GM21423 (cell line): ENCODE results near the gene TEKT3.

Experiments used
- ATAC-seq: cut with Tn5 transposase; IDR thresholded peaks from one replicate; pipeline ENCODE4 v1.9.1; 2021; ENCODE audit warnings: mild to moderate bottlenecking, moderate library complexity; ENCODE audit not compliant: unreplicated experiment

TEKT3 gene

DNA sequence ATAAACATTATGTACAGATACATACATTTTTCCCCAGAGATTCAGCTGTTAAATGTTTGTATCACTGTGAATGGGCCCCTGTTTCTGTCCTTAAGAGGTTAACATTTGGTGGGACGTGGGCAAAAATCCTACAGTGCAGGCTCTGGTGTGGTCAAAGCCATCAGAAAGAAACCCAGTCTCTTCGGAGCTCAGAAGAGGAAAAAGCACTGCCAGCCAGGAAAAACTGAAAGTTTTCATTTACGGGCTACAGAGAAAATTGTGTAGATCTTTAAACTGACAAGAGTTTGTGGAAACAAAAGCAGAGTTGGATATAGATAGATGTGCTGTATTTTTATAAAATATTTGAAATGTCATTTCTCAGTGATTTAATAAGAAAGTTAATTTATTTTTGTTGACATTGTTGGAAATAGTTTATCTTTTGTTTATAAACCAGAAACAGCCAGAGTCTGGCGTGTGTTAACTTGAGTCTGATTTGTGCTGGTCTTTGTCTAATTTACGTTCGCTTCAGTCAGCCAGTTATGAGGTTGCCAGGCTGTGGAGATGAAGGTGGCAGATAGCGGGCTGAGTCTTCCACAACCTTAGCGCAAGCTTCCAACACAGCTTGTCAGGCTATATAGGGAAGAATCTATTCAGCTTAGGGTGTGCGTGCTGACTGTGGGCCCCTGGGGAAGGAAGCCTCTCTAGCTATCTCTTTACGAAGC lies 9.5 kb upstream of the TEKT3 start:
- ATAC-seq = no peak

DNA sequence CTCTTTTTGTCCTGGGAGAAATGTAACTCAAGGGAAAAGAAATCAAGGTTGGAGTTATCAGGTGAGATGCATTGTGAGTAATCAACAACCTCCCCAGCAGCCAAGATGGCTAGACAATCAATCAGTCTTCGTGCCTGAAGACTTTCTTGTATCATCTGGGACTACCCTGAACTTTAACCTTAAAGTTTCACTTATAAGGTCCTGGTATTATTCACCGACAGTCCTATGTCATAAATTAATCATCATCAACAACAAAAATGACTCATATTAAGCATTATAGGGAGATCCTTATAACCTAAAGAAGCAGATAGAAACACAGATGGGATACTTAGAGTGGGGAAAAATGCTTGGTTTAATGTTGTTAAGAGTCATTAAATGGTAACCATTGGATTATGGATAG lies 7.7 kb upstream of the TEKT3 start:
- ATAC-seq = no peak

DNA sequence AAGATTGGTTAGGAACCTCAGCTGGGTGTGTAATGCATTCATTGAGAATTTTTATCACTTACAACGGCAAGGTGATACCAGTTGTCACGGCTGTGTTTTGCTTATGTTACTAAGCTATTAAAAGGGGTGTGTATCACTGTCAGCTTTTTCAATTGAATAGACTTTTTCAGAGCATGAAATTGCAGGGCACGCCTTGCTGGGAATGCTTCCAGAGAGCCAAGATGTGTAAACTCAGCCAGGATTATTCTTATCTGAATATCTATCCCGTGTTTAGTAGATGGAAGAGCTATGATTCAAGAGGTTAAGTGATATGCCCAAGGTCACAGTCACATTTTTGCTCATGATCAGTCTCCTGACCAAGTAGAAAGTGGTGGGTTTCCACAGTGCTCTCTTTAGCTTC lies 6.6 kb upstream of the TEKT3 start:
- ATAC-seq = no peak

DNA sequence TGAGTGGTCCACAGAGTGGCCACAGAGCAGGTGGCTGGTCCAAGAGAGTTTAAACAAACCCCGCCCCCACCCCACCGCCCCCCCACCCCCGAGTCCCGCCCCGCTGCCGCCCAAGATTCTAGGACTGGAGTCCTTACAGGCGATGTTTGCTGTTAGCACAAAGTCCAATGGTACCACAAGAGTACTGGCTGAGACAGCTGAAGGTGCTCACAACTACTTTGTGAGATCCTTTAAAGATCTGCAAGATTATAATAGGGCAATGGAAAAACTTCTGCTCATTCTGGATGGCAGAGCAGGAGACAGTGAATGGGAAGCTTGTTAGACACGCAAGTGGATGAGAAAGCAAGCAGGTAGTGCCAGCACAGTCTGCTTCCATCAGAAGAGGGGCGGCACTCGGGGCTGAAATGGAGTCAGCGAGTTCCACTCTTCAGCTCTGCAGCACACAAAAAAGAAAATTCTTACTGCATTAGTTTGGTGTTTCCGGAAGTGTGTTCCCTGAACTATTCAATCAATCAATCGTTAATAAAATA lies 4.7 kb upstream of the TEKT3 start:
- ATAC-seq = no peak

DNA sequence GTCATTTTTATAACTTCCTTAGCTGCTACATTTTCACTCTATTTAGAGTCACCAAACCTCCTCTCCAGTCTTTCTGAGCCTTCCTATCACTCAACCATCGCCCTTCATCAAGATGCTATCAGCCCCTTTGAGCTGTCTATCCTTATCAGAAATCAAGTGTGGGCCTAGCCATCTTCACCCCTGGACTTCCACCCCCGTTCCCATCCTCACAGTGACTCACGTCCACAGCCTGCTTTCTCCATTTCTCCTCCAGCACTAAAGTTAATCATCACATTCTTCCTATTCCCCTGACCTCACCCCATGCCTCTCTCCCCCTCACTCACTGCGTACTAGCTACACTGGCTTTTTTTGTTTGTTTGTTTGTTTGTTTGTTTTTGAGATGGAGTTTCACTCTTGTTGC lies 2.4 kb upstream of the TEKT3 start:
- ATAC-seq = no peak

DNA sequence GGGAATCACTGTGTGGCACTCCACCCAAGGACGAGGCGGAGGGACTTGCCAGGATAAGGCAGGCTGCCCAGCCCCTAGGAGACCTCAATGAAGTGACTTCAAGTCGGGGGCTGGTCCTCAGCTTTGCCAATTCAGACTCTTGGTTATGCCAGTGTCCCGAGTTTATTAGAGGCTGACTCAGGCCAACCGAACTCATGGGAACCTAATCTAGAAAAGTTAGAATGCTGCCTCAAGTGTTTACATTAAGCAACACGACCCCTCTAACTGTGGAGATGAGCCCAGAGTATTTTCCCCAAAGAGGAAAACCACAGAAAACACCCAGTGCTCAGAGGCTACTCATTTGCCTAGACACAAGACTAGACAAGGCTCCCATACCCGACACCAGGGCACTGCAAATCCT lies 1.1 kb upstream of the TEKT3 start:
- no peak for ATAC-seq

GRCh38 chr17:15341966-15342365 lies 569 bp upstream of the TEKT3 start:
- ATAC-seq = no peak

GRCh38 chr17:15340966-15341365 lies 431 bp downstream of the TEKT3 start:
- ATAC-seq = no peak

DNA sequence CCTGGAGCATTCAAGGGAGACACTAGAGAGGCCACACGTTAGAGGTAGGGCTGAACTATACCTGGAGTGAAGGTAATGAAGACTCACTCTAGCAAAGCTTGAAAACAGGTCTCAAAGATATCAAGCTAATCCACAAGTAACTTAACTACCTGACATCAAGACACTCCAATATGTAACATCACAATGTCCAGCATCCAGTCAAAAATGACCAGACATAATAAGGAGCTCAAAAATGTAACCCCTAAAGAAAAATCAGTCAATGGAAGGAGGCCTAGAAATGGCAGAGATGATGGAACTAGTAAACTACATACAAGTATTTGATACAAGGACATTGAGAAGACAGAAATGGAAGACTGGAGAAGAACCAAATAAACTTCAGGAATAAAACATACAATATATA lies 6.0 kb downstream of the TEKT3 start:
- no peak for ATAC-seq

- ATAC-seq = no peak
These were observed 7.1 kb downstream of the TEKT3 start for GRCh38 chr17:15334266-15334665.

DNA sequence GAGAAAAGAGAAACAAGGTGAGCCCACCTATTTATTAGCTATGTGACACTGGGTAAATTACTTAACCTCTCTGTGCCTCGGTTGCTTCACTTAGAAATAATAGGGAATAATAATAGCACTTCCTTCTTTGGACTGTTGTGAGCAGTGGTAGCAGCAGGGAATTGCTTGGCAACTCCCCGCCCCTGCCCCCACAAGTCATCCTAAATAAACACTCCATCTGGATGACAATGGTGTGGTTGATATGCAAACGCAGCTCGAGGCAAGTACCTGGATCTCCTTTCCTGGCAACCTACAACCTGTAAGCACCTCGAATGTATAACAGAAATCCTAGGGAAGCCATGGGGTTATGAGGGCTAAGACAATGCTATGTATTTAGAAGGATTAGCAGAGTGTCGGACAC lies 9.1 kb downstream of the TEKT3 start:
- ATAC-seq = no peak

DNA sequence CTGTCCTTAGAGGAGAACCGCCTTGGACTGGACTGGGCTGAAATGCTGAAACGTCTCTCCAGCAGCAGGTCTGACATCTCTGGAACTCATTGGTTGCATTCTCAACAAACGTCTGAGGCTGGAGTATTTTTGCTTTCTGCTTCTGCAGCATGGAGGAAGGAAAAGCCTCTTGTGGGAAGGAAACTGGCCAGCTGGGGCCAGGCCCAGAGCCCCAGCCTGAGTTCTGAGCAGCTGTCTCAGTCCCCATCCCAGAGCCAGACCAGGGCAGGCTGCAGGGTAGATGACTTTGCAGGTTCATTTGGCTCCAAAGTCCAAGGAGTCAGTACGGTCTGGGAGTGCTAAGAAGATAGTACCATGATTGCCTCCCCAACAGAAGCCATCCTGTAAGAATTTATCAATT lies 18.3 kb downstream of the TEKT3 start:
- ATAC-seq = no peak

- ATAC-seq = no peak
These were observed 19.7 kb downstream of the TEKT3 start for GRCh38 chr17:15321556-15322251.

GRCh38 chr17:15319452-15320010 lies 21.9 kb downstream of the TEKT3 start:
- no peak for ATAC-seq

GRCh38 chr17:15311996-15312395 lies 29.4 kb downstream of the TEKT3 start:
- ATAC-seq = no peak

GRCh38 chr17:15309793-15310192 lies 31.6 kb downstream of the TEKT3 start:
- no peak for ATAC-seq

- ATAC-seq = no peak
These were observed 32.2 kb downstream of the TEKT3 start for GRCh38 chr17:15309236-15309635.

DNA sequence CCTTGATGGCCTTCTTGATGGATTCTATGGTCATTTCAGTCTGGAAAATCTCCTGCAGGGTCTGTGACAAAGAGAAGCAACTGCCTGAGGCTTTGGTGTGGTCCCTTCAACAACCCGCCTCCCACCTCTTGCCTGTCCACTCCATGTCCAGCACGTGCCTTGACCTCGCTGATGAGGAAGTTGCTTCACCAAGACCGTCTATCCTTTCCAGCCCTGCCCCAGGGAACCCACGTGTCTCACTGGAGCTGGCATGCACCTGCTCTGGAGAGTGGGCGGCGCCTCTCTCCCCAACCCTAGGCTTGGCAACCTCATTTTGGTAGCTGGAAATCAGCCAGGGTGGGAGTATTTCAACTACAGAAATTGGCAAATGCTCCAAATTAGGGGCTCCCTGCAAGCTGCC lies 32.6 kb downstream of the TEKT3 start:
- no peak for ATAC-seq

DNA sequence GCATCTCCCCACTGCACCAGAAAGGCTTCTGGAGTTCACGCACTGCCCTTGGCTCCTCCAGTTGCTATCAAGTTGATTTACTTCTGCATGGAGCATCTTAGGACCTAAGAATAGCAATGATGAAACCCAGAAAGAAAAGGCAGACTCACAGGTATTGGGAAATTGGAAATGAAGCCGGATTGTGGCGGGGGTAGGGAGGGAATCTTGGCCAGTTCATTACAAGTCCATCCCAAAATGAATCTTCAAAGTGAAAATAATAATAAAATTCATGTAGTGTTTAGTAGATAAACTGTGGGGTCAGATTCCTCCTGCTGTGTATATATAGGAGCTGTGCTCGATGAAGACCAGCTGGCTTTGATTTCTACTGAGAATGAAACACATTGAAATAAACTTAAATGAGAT lies 33.7 kb downstream of the TEKT3 start:
- no peak for ATAC-seq

GRCh38 chr17:15303851-15304250 lies 37.5 kb downstream of the TEKT3 start:
- no peak for ATAC-seq

- ATAC-seq = no peak
These were observed 38.1 kb downstream of the TEKT3 start for GRCh38 chr17:15303268-15303667.

GRCh38 chr17:15301845-15302244 lies 39.6 kb downstream of the TEKT3 start:
- ATAC-seq = no peak
